ENCODE results near the gene PER1.
"Not testable (repeated sequence)": the region's sequence is repeated elsewhere in the genome, so short reads cannot be mapped to it uniquely, and the experiment has no call there.

The PER1 gene

GRCh38 chr17:8117367-8117979 lies 34.7 kb downstream of the PER1 start:
- H3K4me3 ChIP-seq (ENCODE audit: low read depth, low read length), result peak overlapping the region; percentile 58
- TF ChIP-seq, protein P1, sequence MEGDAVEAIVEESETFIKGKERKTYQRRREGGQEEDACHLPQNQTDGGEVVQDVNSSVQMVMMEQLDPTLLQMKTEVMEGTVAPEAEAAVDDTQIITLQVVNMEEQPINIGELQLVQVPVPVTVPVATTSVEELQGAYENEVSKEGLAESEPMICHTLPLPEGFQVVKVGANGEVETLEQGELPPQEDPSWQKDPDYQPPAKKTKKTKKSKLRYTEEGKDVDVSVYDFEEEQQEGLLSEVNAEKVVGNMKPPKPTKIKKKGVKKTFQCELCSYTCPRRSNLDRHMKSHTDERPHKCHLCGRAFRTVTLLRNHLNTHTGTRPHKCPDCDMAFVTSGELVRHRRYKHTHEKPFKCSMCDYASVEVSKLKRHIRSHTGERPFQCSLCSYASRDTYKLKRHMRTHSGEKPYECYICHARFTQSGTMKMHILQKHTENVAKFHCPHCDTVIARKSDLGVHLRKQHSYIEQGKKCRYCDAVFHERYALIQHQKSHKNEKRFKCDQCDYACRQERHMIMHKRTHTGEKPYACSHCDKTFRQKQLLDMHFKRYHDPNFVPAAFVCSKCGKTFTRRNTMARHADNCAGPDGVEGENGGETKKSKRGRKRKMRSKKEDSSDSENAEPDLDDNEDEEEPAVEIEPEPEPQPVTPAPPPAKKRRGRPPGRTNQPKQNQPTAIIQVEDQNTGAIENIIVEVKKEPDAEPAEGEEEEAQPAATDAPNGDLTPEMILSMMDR (IDR thresholded peaks at IDR 0.05; ENCODE audit: low read depth, low read length, missing control alignments), result no peak
- in situ Hi-C loops (cut with HindIII; ENCODE audit: low sequenced_read_pairs), result loop anchor here (10.0 to 25.0 kb wide), 2 partner anchors 63 to 195 kb away; partner anchors contain the start of gene ARHGEF15
- DNase-seq (ENCODE audit: low read depth), result no peak

GRCh38 chr17:8116776-8117175 lies 35.4 kb downstream of the PER1 start:
- in situ Hi-C loops (cut with HindIII; ENCODE audit: low sequenced_read_pairs), result loop anchor here (10.0 to 25.0 kb wide), 2 partner anchors 62 to 196 kb away; partner anchors contain the start of gene ARHGEF15
- H3K4me3 ChIP-seq (ENCODE audit: low read depth, low read length), result no peak overlapping the region
- DNase-seq (ENCODE audit: low read depth), result no peak
- TF ChIP-seq, protein P1 (IDR thresholded peaks at IDR 0.05; ENCODE audit: low read depth, low read length, missing control alignments), result no peak

GRCh38 chr17:8110907-8111306 lies 41.3 kb downstream of the PER1 start:
- H3K4me3 ChIP-seq (ENCODE audit: low read depth, low read length), result no peak overlapping the region
- TF ChIP-seq, protein P1 (IDR thresholded peaks at IDR 0.05; ENCODE audit: low read depth, low read length, missing control alignments), result no peak
- in situ Hi-C loops (cut with HindIII; ENCODE audit: low sequenced_read_pairs), result loop anchor here (5.0 to 25.0 kb wide), 4 partner anchors 41 to 201 kb away; partner anchors contain the start of genes ARHGEF15 and PER1
- DNase-seq (ENCODE audit: low read depth), result no peak

GRCh38 chr17:8110456-8110804 lies 41.8 kb downstream of the PER1 start:
- no peak for DNase-seq (ENCODE audit: low read depth)

GRCh38 chr17:8109661-8110455 lies 42.3 kb downstream of the PER1 start:
- no peak for DNase-seq (ENCODE audit: low read depth)
- H3K4me3 ChIP-seq (ENCODE audit: low read depth, low read length), result no peak overlapping the region
- TF ChIP-seq, protein P1 (IDR thresholded peaks at IDR 0.05; ENCODE audit: low read depth, low read length, missing control alignments), result peak; percentile 58

More at GRCh38 chr17:8110456-8110804, 41.8 kb downstream of the PER1 start:
- in situ Hi-C loops (cut with HindIII; ENCODE audit: low sequenced_read_pairs), result loop anchor here (5.0 to 25.0 kb wide), 4 partner anchors 42 to 202 kb away; partner anchors contain the start of genes ARHGEF15 and PER1
- no peak overlapping the region for H3K4me3 ChIP-seq (ENCODE audit: low read depth, low read length)
- TF ChIP-seq, protein P1 (IDR thresholded peaks at IDR 0.05; ENCODE audit: low read depth, low read length, missing control alignments), result no peak

GRCh38 chr17:8108972-8109660 lies 43.1 kb downstream of the PER1 start:
- H3K4me3 ChIP-seq (ENCODE audit: low read depth, low read length), result no peak overlapping the region
- no peak for DNase-seq (ENCODE audit: low read depth)
- in situ Hi-C loops (cut with HindIII; ENCODE audit: low sequenced_read_pairs), result loop anchor here (25.0 kb wide), 1 partner anchor 203 kb away; the partner anchor contains the start of gene ARHGEF15
- TF ChIP-seq, protein P1 (IDR thresholded peaks at IDR 0.05; ENCODE audit: low read depth, low read length, missing control alignments), result no peak

More at GRCh38 chr17:8109661-8110455, 42.3 kb downstream of the PER1 start:
- in situ Hi-C loops (cut with HindIII; ENCODE audit: low sequenced_read_pairs), result loop anchor here (5.0 to 25.0 kb wide), 4 partner anchors 42 to 202 kb away; partner anchors contain the start of genes ARHGEF15 and PER1

- DNase-seq (ENCODE audit: low read depth), result not testable (repeated sequence)
- in situ Hi-C loops (cut with HindIII; ENCODE audit: low sequenced_read_pairs), result loop anchor here (25.0 kb wide), 1 partner anchor 205 kb away; the partner anchor contains the start of gene ARHGEF15
These were observed 45.2 kb downstream of the PER1 start for GRCh38 chr17:8106980-8107379.

More at GRCh38 chr17:8106980-8107379, 45.2 kb downstream of the PER1 start:
- not testable (repeated sequence) for H3K4me3 ChIP-seq (ENCODE audit: low read depth, low read length)
